K562 (cell line): ENCODE data around the gene G6PC2. TPM values are rescaled to one million over a fixed set of nuclear protein-coding genes. Genes with fewer than 3 reads are reported as not detected.

Experiments
- CTBP1 ChIP-seq: fragments of 450-650 bp; IDR thresholded peaks from 2 replicates; pipeline ENCODE4 v1.6.1; 2016; ENCODE audit warnings: borderline replicate concordance
- MYC ChIP-seq, 2 experiments: fragments of 250-450 bp in 1 of 2; sonication (Bioruptor Pico) in 1 of 2; IDR thresholded peaks; 2 replicates each; pipeline versions ENCODE4 v1.5.1 to v1.6.1; 2012 to 2021; ENCODE audit warnings: low read depth in 2 of 2, borderline replicate concordance in 1 of 2, improper control_type of control experiment in 1 of 2, low read length in 1 of 2, mild to moderate bottlenecking in 1 of 2, moderate library complexity in 1 of 2
- PHB2 ChIP-seq: fragments of 450-650 bp; IDR thresholded peaks from 2 replicates; pipeline ENCODE4 v1.6.1; 2017; ENCODE audit warnings: low read depth
- POU5F1 ChIP-seq: fragments of 150-350 bp; IDR thresholded peaks from 2 replicates; pipeline ENCODE4 v1.6.1; 2014; ENCODE audit warnings: borderline replicate concordance, low read length, low read depth, mild to moderate bottlenecking; ENCODE audit not compliant: partially characterized antibody
- YY1 ChIP-seq, 3 experiments: IDR thresholded peaks; 2 replicates each; pipeline ENCODE4 v1.6.1; 2011; ENCODE audit warnings: low read length in 2 of 3, mild to moderate bottlenecking in 2 of 3, moderate library complexity in 2 of 3, borderline replicate concordance in 1 of 3, control low read depth in 1 of 3, low read depth in 1 of 3; ENCODE audit not compliant: insufficient read depth in 3 of 3, insufficient replicate concordance in 2 of 3, control insufficient read depth in 1 of 3, insufficient read length in 1 of 3; ENCODE audit errors: extremely low read depth in 1 of 3
- ZC3H8 ChIP-seq: fragments of 450-650 bp; IDR thresholded peaks from 2 replicates; pipeline ENCODE4 v1.6.1; 2017
- ZNF707 ChIP-seq: fragments of 250-450 bp; sonication (Bioruptor Pico); conservative IDR thresholded peaks from 2 replicates; pipeline ENCODE4 v1.8.0; 2022; ENCODE audit warnings: inconsistent platforms, mild to moderate bottlenecking, moderate library complexity
- polyA plus RNA-seq, 8 experiments: library from polyadenylated mRNA; depleted of rRNA in 4 of 8; stranded (reverse) in 5 of 8; unstranded in 3 of 8; fragments of >200 nt; fragmentation: Nextera tagmentation in 2 of 8; fragmentation: Illumina TruSeq in 1 of 8; extraction: Ambion mirVana in 2 of 8; extraction: Trizol in 1 of 8; gene quantifications; 2 replicates each; pipeline versions ENCODE4 v1.2.1 to v1.2.3, GENCODE V29; 2011 to 2014; ENCODE audit warnings: inconsistent platforms in 1 of 8, missing spikeins in 1 of 8
- total RNA-seq, 7 experiments: library from RNA; depleted of rRNA in 6 of 7; stranded (reverse); fragments of >200 nt in 6 of 7; fragmentation: Illumina TruSeq in 2 of 7; extraction: Trizol in 2 of 7; gene quantifications; 2 replicates each; pipeline versions ENCODE4 v1.2.1 to v1.2.3, GENCODE V29; 2011 to 2021; ENCODE audit warnings: low replicate concordance in 1 of 7
- TF ChIP-seq, protein P1 (sequence below): sonication (generic); formaldehyde crosslinking; IDR thresholded peaks from 2 replicates; pipeline ENCODE4 v1.8.0; 2023; ENCODE audit warnings: missing genetic modification reagents, mild to moderate bottlenecking, borderline replicate concordance
- TF ChIP-seq, protein P2 (sequence below): fragments of 450-650 bp; conservative IDR thresholded peaks from 2 replicates; pipeline ENCODE4 v1.6.1; 2016; ENCODE audit warnings: missing genetic modification characterization, low read depth, mild to moderate bottlenecking, control low read depth, missing compliant biosample characterization
- TF ChIP-seq, protein P3 (sequence below): fragments of 450-650 bp; formaldehyde crosslinking; IDR thresholded peaks from 2 replicates; pipeline ENCODE4 v1.4.0; 2020; ENCODE audit warnings: mild to moderate bottlenecking, moderate library complexity
- TF ChIP-seq, protein P4 (sequence below): fragments of 450-650 bp; IDR thresholded peaks from 2 replicates; pipeline ENCODE4 v1.7.0; 2016; ENCODE audit warnings: borderline replicate concordance
- TF ChIP-seq, protein P5 (sequence below): sonication (generic); formaldehyde crosslinking; IDR thresholded peaks from 2 replicates; pipeline ENCODE4 v1.4.0; 2020; ENCODE audit warnings: mild to moderate bottlenecking, missing genetic modification reagents

Gene G6PC2
- total and polyA plus RNA-seq, 9 of the 15 experiments (the other 6 are each of a cell fraction or from before 2014, with no cell fraction given): 0.03 to 0.15 TPM; not detected in 7

DNA sequence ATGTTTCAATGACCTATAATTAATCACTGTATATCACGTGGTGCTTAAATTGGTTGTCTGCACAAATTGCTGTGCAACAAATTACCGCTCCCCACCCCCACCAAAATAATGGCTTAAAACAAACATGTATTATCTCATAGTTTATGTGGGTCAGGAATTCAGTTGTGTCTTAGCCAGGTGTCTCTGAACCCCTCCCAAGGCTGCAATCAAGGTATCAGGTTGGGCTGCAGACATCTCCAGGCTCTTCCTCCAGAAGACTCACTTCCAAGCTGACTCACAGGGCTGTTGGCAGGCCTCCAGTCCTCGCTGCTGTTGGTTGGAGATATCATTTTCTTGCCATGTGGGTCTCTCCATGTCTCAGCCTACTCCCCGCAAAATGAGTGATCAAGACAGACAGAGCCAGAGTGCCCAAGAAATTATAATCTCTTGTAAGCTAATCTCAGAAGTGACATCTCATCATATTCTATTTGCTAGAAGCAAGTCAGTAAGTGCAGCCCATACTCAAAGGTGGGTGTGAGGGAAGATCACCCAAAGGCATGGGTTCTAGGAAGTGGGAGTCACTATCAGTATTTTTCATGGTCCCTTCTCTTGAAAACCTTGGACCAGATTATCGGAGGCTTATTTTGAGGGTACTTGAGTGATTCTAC, 49.3 kb upstream of the G6PC2 start (continued):
- TF ChIP-seq, protein P1, sequence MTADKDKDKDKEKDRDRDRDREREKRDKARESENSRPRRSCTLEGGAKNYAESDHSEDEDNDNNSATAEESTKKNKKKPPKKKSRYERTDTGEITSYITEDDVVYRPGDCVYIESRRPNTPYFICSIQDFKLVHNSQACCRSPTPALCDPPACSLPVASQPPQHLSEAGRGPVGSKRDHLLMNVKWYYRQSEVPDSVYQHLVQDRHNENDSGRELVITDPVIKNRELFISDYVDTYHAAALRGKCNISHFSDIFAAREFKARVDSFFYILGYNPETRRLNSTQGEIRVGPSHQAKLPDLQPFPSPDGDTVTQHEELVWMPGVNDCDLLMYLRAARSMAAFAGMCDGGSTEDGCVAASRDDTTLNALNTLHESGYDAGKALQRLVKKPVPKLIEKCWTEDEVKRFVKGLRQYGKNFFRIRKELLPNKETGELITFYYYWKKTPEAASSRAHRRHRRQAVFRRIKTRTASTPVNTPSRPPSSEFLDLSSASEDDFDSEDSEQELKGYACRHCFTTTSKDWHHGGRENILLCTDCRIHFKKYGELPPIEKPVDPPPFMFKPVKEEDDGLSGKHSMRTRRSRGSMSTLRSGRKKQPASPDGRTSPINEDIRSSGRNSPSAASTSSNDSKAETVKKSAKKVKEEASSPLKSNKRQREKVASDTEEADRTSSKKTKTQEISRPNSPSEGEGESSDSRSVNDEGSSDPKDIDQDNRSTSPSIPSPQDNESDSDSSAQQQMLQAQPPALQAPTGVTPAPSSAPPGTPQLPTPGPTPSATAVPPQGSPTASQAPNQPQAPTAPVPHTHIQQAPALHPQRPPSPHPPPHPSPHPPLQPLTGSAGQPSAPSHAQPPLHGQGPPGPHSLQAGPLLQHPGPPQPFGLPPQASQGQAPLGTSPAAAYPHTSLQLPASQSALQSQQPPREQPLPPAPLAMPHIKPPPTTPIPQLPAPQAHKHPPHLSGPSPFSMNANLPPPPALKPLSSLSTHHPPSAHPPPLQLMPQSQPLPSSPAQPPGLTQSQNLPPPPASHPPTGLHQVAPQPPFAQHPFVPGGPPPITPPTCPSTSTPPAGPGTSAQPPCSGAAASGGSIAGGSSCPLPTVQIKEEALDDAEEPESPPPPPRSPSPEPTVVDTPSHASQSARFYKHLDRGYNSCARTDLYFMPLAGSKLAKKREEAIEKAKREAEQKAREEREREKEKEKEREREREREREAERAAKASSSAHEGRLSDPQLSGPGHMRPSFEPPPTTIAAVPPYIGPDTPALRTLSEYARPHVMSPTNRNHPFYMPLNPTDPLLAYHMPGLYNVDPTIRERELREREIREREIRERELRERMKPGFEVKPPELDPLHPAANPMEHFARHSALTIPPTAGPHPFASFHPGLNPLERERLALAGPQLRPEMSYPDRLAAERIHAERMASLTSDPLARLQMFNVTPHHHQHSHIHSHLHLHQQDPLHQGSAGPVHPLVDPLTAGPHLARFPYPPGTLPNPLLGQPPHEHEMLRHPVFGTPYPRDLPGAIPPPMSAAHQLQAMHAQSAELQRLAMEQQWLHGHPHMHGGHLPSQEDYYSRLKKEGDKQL (CRISPR knock-in tag): no peak
- TF ChIP-seq, protein P2, sequence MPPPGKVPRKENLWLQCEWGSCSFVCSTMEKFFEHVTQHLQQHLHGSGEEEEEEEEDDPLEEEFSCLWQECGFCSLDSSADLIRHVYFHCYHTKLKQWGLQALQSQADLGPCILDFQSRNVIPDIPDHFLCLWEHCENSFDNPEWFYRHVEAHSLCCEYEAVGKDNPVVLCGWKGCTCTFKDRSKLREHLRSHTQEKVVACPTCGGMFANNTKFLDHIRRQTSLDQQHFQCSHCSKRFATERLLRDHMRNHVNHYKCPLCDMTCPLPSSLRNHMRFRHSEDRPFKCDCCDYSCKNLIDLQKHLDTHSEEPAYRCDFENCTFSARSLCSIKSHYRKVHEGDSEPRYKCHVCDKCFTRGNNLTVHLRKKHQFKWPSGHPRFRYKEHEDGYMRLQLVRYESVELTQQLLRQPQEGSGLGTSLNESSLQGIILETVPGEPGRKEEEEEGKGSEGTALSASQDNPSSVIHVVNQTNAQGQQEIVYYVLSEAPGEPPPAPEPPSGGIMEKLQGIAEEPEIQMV: no peak
- TF ChIP-seq ZC3H8: no peak
- no peak for TF ChIP-seq POU5F1
- TF ChIP-seq YY1 (IDR thresholded peaks at IDR 0.05; ENCODE audit: borderline replicate concordance in 1 of 3, control insufficient read depth in 1 of 3, extremely low read depth in 1 of 3, insufficient read depth in 3 of 3, insufficient read length in 1 of 3, insufficient replicate concordance in 2 of 3, low read depth in 1 of 3, low read length in 2 of 3): peak in 2 of 3 experiments; percentile 23 to 54
- TF ChIP-seq PHB2: peak; percentile 96
- TF ChIP-seq, protein P3, sequence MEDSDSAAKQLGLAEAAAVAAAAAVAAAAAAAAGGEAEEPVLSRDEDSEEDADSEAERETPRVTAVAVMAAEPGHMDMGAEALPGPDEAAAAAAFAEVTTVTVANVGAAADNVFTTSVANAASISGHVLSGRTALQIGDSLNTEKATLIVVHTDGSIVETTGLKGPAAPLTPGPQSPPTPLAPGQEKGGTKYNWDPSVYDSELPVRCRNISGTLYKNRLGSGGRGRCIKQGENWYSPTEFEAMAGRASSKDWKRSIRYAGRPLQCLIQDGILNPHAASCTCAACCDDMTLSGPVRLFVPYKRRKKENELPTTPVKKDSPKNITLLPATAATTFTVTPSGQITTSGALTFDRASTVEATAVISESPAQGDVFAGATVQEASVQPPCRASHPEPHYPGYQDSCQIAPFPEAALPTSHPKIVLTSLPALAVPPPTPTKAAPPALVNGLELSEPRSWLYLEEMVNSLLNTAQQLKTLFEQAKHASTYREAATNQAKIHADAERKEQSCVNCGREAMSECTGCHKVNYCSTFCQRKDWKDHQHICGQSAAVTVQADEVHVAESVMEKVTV (CRISPR knock-in tag): no peak
- TF ChIP-seq, protein P4, sequence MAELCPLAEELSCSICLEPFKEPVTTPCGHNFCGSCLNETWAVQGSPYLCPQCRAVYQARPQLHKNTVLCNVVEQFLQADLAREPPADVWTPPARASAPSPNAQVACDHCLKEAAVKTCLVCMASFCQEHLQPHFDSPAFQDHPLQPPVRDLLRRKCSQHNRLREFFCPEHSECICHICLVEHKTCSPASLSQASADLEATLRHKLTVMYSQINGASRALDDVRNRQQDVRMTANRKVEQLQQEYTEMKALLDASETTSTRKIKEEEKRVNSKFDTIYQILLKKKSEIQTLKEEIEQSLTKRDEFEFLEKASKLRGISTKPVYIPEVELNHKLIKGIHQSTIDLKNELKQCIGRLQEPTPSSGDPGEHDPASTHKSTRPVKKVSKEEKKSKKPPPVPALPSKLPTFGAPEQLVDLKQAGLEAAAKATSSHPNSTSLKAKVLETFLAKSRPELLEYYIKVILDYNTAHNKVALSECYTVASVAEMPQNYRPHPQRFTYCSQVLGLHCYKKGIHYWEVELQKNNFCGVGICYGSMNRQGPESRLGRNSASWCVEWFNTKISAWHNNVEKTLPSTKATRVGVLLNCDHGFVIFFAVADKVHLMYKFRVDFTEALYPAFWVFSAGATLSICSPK: no peak
- TF ChIP-seq MYC (IDR thresholded peaks at IDR 0.05; ENCODE audit: low read depth, low read length): peak; percentile 96
- no peak for TF ChIP-seq MYC (CRISPR knock-in tag; IDR thresholded peaks at IDR 0.05; ENCODE audit: borderline replicate concordance, low read depth)
- TF ChIP-seq CTBP1: peak; percentile 99
- TF ChIP-seq, protein P5, sequence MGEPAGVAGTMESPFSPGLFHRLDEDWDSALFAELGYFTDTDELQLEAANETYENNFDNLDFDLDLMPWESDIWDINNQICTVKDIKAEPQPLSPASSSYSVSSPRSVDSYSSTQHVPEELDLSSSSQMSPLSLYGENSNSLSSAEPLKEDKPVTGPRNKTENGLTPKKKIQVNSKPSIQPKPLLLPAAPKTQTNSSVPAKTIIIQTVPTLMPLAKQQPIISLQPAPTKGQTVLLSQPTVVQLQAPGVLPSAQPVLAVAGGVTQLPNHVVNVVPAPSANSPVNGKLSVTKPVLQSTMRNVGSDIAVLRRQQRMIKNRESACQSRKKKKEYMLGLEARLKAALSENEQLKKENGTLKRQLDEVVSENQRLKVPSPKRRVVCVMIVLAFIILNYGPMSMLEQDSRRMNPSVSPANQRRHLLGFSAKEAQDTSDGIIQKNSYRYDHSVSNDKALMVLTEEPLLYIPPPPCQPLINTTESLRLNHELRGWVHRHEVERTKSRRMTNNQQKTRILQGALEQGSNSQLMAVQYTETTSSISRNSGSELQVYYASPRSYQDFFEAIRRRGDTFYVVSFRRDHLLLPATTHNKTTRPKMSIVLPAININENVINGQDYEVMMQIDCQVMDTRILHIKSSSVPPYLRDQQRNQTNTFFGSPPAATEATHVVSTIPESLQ (CRISPR knock-in tag): no peak
- TF ChIP-seq ZNF707 (CRISPR knock-in tag): no peak
